Measurements from ENCODE around the gene COL26A1.

Gene COL26A1

GRCh38 chr7:101563198-101563901 is 200.7 kb downstream of the COL26A1 start:
- H3K27ac ChIP-seq, result no peak overlapping the region
- intact Hi-C loops (cut with DNase I; ENCODE audit: low total_unique reads), result no loop called here
- H3K36me3 ChIP-seq, result no peaks in the 10 kb centered on the region
- peak in 1 of 2 donors; percentile 31 for DNase-seq
- H3K27me3 ChIP-seq, result peaks cover 0 to 44% of the 10 kb centered on the region in 2 donors
- TF ChIP-seq CTCF (IDR thresholded peaks at IDR 0.05), result no peak
- H3K9me3 ChIP-seq, result no peaks in the 10 kb centered on the region
- H3K4me1 ChIP-seq, result no peaks in the 10 kb centered on the region
- H3K4me3 ChIP-seq, result no peak overlapping the region

GRCh38 chr7:101563943-101564777 is 201.5 kb downstream of the COL26A1 start:
- Histone ChIP-seq H3K4me1 (no peaks in the 10 kb centered on the region), H3K4me3 (no peak overlapping the region), H3K36me3 (no peaks in the 10 kb centered on the region), H3K27ac (no peak overlapping the region), H3K27me3 (peaks cover 0 to 44% of the 10 kb centered on the region in 2 donors), H3K9me3 (no peaks in the 10 kb centered on the region)
- peak in 1 of 2 donors; percentile 50 for DNase-seq
- intact Hi-C loops (cut with DNase I; ENCODE audit: low total_unique reads), result no loop called here
- no peak for TF ChIP-seq CTCF (IDR thresholded peaks at IDR 0.05)

- no peak overlapping the region for H3K27ac ChIP-seq
- no peaks in the 10 kb centered on the region for H3K9me3 ChIP-seq
- H3K4me3 ChIP-seq, result no peak overlapping the region
- intact Hi-C loops (cut with DNase I; ENCODE audit: low total_unique reads), result no loop called here
- no peaks in the 10 kb centered on the region for H3K36me3 ChIP-seq
- peak in 1 of 2 donors; percentile 50 for DNase-seq
- TF ChIP-seq CTCF (IDR thresholded peaks at IDR 0.05), result no peak
- peaks cover 0 to 41% of the 10 kb centered on the region in 2 donors for H3K27me3 ChIP-seq
- H3K4me1 ChIP-seq, result no peaks in the 10 kb centered on the region
Observed at GRCh38 chr7:101564778-101565211, 202.1 kb downstream of the COL26A1 start.

GRCh38 chr7:101565601-101566209 is 203.0 kb downstream of the COL26A1 start:
- peak in 1 of 2 donors; percentile 51 for DNase-seq
- Histone ChIP-seq H3K27me3 (peaks cover 0 to 41% of the 10 kb centered on the region in 2 donors), H3K36me3 (no peaks in the 10 kb centered on the region), H3K4me1 (no peaks in the 10 kb centered on the region), H3K4me3 (no peak overlapping the region), H3K27ac (no peak overlapping the region), H3K9me3 (peaks cover 0 to 2% (median 0%) of the 10 kb centered on the region in 3 donors)
- TF ChIP-seq CTCF (IDR thresholded peaks at IDR 0.05), result no peak
- intact Hi-C loops (cut with DNase I; ENCODE audit: low total_unique reads), result no loop called here

GRCh38 chr7:101567230-101567629 is 204.6 kb downstream of the COL26A1 start:
- peak in 1 of 2 donors; percentile 19 for DNase-seq
- Histone ChIP-seq H3K27me3 (peaks cover 0 to 35% of the 10 kb centered on the region in 2 donors), H3K36me3 (no peaks in the 10 kb centered on the region), H3K9me3 (peaks cover 0 to 10% (median 6%) of the 10 kb centered on the region in 3 donors), H3K4me1 (no peaks in the 10 kb centered on the region), H3K4me3 (no peak overlapping the region), H3K27ac (no peak overlapping the region)
- intact Hi-C loops (cut with DNase I; ENCODE audit: low total_unique reads), result no loop called here
- TF ChIP-seq CTCF (IDR thresholded peaks at IDR 0.05), result no peak
